Body of pancreas (tissue), 4 donors: ENCODE data around the gene ACTL10. TPM values are rescaled to one million over a fixed set of nuclear protein-coding genes. Genes with fewer than 3 reads are reported as not detected.

Source experiments
- ATAC-seq: fragments of 150-250 bp; one replicate; pipeline ENCODE4 v1.9.1; 2016
- DNase-seq, 4 donors: peaks; one replicate each; pipeline ENCODE4 v3.0.0-alpha.2; 2019
- H3K27ac ChIP-seq, 4 donors: fragments of 200-600 bp; sonication (generic); 1 replicate in 3 of 4; 2 replicates in 1 of 4; pipeline versions ENCODE4 v1.5.1 to v1.6.1; 2016 to 2019; ENCODE audit warnings: mild to moderate bottlenecking in 1 of 4, mixed read lengths in 1 of 4, moderate library complexity in 1 of 4
- H3K27me3 ChIP-seq, 2 donors: fragments of 200-600 bp; sonication (generic); one replicate each; pipeline ENCODE4 v1.6.0; 2016; ENCODE audit warnings: mild to moderate bottlenecking in 1 of 2
- H3K36me3 ChIP-seq, 2 donors: fragments of 200-600 bp; sonication (generic); replicated peaks in 1 of 2; 2 replicates each; pipeline ENCODE4 v1.5.1; 2016; ENCODE audit warnings: low read depth in 2 of 2; ENCODE audit not compliant: insufficient read depth in 1 of 2
- H3K4me1 ChIP-seq: fragments of 200-600 bp; sonication (generic); one replicate; pipeline ENCODE4 v1.6.0; 2016
- H3K4me3 ChIP-seq, 2 donors: fragments of 200-600 bp; sonication (generic); 1 replicate in 1 of 2; 2 replicates in 1 of 2; pipeline ENCODE4 v1.5.1; 2016 to 2019
- H3K9me3 ChIP-seq, 3 donors: fragments of 200-600 bp; sonication (generic); 1 replicate in 2 of 3; 2 replicates in 1 of 3; pipeline ENCODE4 v1.5.1; 2016
- CTCF ChIP-seq, 7 experiments: fragments of 450-650 bp in 4 of 7; fragments of 200-600 bp in 3 of 7; sonication (generic) in 3 of 7; IDR thresholded peaks; one replicate each; pipeline ENCODE4 v1.5.1; 2016 to 2019; ENCODE audit warnings: antibody characterized with exemption in 7 of 7
- POLR2A ChIP-seq, 3 donors: fragments of 450-650 bp; IDR thresholded peaks; one replicate each; pipeline ENCODE4 v1.6.1; 2016; ENCODE audit warnings: antibody characterized with exemption in 3 of 3, mild to moderate bottlenecking in 2 of 3
- WGBS, 2 donors: methylation state at CpG; one replicate each; pipeline ENCODE4 v1.1.5; 2017; 5-methylcytosine and 5-hydroxymethylcytosine counted together
- intact Hi-C: fragments of 100-400 bp; cut with DNase I; formaldehyde crosslinking; loops from one replicate; pipeline ENCODE4 v1.15.1; 2023
- total RNA-seq, 2 donors: library from RNA; depleted of rRNA; stranded (reverse); fragments of >200 nt; gene quantifications; one replicate each; pipeline ENCODE4 v1.1.0, GENCODE V29; 2016

Gene ACTL10
- total RNA-seq, 2 donors from 2014 or later: 4.0 to 4.9 TPM

- DNase-seq (no peak), ATAC-seq (no peak)
- Histone ChIP-seq H3K36me3 (peaks cover 0 to 7% of the 10 kb centered on the region in 2 donors), H3K27ac (no peak overlapping the region), H3K4me1 (no peaks in the 10 kb centered on the region), H3K9me3 (no peaks in the 10 kb centered on the region), H3K27me3 (no peaks in the 10 kb centered on the region), H3K4me3 (no peak overlapping the region)
- intact Hi-C loops: no loop called here
- 67 to 74% methylated on average over 14 of the region's 14 CpGs for WGBS, 2 donors
- TF ChIP-seq CTCF (IDR thresholded peaks at IDR 0.05) (no peak), POLR2A (IDR thresholded peaks at IDR 0.05) (no peak)
Measured at GRCh38 chr20:33710681-33711445, 44.1 kb downstream of the ACTL10 start.

GRCh38 chr20:33711446-33711738, 44.6 kb downstream of the ACTL10 start:
- peaks cover 0 to 7% of the 10 kb centered on the region in 2 donors for H3K36me3 ChIP-seq
- 0 to 56% methylated on average over 1 of the region's 1 CpG for WGBS, 2 donors
- ATAC-seq (no peak), DNase-seq (no peak)
- no peak for TF ChIP-seq POLR2A (IDR thresholded peaks at IDR 0.05)
- TF ChIP-seq CTCF (IDR thresholded peaks at IDR 0.05): no peak
- H3K9me3 ChIP-seq: no peaks in the 10 kb centered on the region
- H3K4me3 ChIP-seq: no peak overlapping the region
- no peaks in the 10 kb centered on the region for H3K4me1 ChIP-seq
- intact Hi-C loops: no loop called here
- no peaks in the 10 kb centered on the region for H3K27me3 ChIP-seq
- no peak overlapping the region for H3K27ac ChIP-seq

GRCh38 chr20:33713865-33714367, 47.2 kb downstream of the ACTL10 start:
- ATAC-seq (no peak), DNase-seq (no peak)
- H3K36me3 ChIP-seq: peaks cover 0 to 7% of the 10 kb centered on the region in 2 donors
- no peaks in the 10 kb centered on the region for H3K27me3 ChIP-seq
- TF ChIP-seq POLR2A (IDR thresholded peaks at IDR 0.05) (no peak), CTCF (IDR thresholded peaks at IDR 0.05) (no peak)
- no peaks in the 10 kb centered on the region for H3K9me3 ChIP-seq
- peaks cover 6% of the 10 kb centered on the region for H3K4me1 ChIP-seq
- WGBS, 2 donors: 81 to 82% methylated on average over 8 to 10 of the region's 10 CpGs
- no peak overlapping the region for H3K27ac ChIP-seq
- intact Hi-C loops: no loop called here
- H3K4me3 ChIP-seq: no peak overlapping the region

GRCh38 chr20:33716498-33716897, 49.8 kb downstream of the ACTL10 start:
- DNase-seq (no peak), ATAC-seq (no peak)
- no peak for TF ChIP-seq POLR2A (IDR thresholded peaks at IDR 0.05)
- TF ChIP-seq CTCF (IDR thresholded peaks at IDR 0.05): no peak
- Histone ChIP-seq H3K27me3 (no peaks in the 10 kb centered on the region), H3K9me3 (no peaks in the 10 kb centered on the region), H3K27ac (no peak overlapping the region), H3K4me3 (no peak overlapping the region), H3K36me3 (peaks cover 0 to 7% of the 10 kb centered on the region in 2 donors), H3K4me1 (peaks cover 18% of the 10 kb centered on the region)
- intact Hi-C loops: no loop called here
- WGBS, 2 donors: 83 to 87% methylated on average over 2 of the region's 2 CpGs

Other genes with a start within 250 kb of the ACTL10 start
- gene SNTA1, start 223.2 kb upstream of the ACTL10 start, total RNA-seq: 10 to 100 TPM; 19.8 to 22.6 TPM
- 10 to 100 TPM; 10.6 to 12.5 TPM for gene CBFA2T2, start 176.8 kb upstream of the ACTL10 start, total RNA-seq
- under 1 TPM in 1 of 2 donors, not detected in 1; 0.66 TPM for gene C20orf144, start 4.6 kb upstream of the ACTL10 start, total RNA-seq
- 10 to 100 TPM; 41.8 to 92.3 TPM for gene NECAB3, start 7.5 kb downstream of the ACTL10 start, total RNA-seq
- under 1 TPM in 1 of 2 donors, not detected in 1; 0.66 TPM for gene E2F1, start 19.4 kb downstream of the ACTL10 start, total RNA-seq
- 1 to 10 TPM; 3.3 to 5.2 TPM for gene PXMP4, start 53.4 kb downstream of the ACTL10 start, total RNA-seq
- gene ZNF341, start 65.1 kb downstream of the ACTL10 start, total RNA-seq: under 1 TPM; 0.33 to 0.78 TPM
- 10 to 100 TPM; 24.1 to 43.3 TPM for gene CHMP4B, start 144.4 kb downstream of the ACTL10 start, total RNA-seq